ENCODE data around the gene TMEM258.

GRCh38 chr11:61793083-61793828, 857 bp upstream of the TMEM258 start:
- TF ChIP-seq ZFP30 (CRISPR knock-in tag; IDR thresholded peaks at IDR 0.05) = no peak
- TF ChIP-seq GLIS3 (CRISPR knock-in tag; IDR thresholded peaks at IDR 0.05) = no peak
